DMS153 treated with DMSO at 0.1 percent for 48 hours (cell line): Measurements from ENCODE around the gene D2HGDH.
"Not testable (repeated sequence)": the region's sequence is repeated elsewhere in the genome, so short reads cannot be mapped to it uniquely, and the experiment has no call there.

ENCODE experiments used
- DNase-seq: peaks from one replicate; lab custom pipeline; 2025; ENCODE audit not compliant: unreplicated experiment; lab: John Stamatoyannopoulos, UW

Gene D2HGDH

DNA sequence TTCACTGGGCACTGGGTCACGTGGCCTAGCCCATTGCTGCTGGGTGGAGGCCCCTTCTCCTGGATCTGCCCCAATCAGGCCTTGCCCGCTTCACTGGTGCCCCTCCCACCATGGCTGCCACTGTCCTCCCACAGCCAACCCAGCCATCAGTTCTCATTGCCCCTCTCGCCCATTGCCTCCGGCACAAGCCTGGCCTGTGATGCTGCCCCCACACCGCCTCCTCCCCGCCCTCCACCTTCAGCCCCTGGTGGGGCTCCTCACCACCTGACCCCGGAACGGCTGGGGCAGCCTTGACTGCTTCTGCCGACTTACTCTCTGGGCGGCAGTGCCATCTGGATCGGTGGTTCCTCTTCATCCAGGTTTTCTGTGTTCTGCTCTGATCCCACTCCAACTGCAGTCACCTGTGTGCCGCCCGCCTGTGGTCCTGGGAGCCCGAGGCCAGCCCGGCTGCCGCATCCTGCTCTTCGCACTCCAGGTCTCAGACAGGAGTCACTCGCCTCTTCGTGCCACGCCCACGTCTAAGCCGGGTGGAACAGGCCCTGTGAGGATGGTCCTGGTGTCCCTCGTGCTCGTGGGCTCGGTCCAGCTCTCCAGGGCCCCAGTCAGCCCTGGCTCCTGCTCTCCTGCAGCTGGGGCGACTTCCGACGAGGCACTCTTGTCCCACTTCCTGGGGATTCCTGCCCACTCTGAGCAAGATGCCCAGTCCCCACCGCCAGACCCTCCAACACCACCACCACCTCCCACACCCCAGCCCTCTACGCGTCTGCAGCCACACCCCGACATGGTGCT is 14.2 kb downstream of the D2HGDH start:
- no peak for DNase-seq

DNA sequence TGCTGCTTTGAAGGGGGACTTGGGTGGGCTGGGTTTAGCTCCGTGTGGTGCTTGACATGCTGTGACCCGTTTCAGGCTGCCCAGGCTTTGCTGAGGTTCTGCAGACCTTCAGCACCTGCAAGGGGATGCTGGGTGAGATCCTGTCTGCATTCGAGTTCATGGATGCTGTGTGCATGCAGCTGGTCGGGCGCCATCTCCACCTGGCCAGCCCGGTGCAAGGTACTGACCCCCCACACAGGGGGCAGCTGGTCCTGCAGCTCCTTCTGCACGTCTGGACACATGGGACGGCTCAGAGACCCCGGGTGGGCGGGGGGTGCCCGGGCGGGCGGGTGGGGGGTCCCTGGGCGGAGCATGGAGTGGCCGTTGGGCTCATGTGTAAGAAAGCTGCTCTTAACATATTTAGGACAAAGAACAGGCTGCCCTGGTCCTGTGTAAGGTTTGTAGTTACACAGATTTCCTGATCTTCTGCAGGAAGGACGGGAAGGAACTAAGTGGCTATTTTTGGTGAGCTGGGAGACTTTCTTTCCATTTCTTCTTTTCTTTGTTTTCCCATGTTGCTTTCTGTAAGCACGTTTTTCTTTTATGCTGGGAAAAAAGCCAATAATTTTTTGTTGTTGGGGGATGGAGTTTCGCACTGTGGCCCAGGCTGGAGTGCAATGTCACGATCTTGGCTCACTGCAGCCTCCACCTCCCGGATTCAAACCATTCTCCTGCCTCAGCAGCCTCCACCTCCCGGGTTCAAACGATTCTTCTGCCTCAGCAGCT is 15.8 kb downstream of the D2HGDH start:
- DNase-seq: no peak

DNA sequence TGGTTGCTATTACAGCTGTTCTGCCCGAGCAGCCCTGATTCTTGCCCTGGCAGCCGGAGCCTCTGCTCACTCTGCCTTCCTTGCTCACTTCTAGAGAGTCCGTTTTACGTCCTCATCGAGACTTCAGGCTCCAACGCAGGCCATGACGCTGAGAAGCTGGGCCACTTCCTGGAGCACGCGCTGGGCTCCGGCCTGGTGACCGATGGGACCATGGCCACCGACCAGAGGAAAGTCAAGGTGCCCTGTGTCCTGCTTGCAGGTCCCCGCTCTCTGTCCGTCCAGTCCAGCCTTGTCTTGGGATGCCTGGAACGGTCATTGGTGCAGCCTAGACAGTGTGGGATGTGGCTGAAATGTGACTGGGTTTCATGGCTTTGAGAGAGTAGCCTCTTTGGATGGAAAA is 16.7 kb downstream of the D2HGDH start:
- no peak for DNase-seq

DNA sequence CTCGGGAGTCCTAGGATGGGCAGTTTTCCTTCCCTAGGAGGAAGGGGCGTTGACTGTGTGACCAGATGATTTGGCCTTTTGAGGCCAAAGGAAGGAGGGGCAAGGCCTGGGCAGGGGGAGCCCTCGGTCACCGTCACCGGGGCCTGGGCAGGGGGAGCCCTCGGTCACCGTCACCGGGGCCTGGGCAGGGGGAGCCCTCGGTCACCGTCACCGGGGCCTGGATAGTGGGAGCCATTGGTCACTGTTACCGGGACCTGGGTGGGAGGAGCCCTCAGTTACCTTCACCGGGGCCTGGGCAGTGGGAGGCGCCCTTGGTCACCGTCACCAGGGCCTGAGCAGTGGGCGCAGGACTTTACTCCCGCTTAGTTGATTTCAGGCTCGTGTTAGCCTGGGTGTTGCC is 17.3 kb downstream of the D2HGDH start:
- no peak for DNase-seq

DNA sequence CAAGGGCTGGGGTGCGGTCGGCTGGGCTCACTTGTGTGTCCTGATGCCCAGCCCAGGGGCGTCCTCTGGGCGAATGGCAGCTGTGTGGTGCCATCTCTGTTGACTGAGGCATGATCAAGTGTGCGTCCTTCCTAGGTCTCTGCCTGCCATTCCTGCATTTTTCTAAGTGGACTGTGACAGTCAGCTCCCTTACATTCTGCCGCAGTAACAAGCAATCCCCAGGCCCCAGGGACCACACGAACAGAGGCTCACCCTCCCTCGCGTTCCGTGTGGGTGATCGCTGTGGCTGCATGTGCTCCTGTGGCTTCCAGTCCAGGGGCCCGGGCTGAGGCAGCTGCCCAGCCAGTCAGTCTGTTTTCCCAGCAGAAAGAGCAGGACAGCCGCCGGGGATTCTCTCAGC is 17.8 kb downstream of the D2HGDH start:
- DNase-seq: no peak

DNA sequence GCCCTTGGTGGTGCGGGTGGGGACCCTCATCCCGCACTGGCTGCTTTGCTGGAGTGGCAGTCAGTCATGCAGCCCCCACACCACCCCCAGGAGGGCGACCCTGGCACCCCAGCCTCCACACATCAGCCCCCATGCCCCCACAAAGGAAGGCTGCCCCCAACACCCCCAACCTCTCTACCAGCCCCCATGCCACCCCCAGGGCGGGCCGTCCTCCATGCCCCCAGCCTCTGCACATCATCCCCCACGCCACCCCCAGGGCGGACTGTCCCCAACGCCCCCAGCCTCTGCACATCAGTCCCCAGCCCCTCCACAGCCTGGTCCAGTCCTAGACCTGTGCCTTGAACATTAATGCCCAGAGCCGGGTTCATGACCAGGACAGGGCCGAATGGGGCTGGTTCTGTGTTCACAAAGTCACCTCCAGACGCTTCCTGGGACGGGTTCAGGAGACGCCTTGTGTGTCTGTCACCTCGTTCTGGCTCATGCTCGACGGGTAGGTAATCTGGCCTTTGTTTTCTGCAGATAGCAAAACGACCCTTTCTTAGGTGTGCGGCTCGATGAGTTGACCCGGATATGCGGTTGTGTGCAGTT is 18.4 kb downstream of the D2HGDH start:
- DNase-seq: no peak

DNA sequence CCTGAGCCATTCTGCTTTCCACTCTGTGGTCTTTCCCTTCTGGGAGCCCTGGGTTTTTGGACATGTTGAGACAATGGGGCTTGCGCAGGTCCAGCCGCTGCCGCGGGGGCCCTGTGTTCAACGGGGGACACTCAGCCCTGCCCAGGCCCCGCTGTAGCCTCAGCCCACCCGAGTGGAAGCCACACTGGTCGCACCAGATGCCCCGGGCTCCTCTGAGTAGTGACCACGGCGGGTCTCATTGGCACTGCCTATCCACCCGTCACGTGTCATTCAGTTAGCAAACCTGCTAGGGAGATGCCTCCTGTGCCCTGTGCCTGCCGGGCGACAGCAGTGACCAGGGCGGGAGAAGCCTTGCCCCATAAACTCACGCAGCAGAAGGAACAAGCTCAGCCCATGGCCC is 19.1 kb downstream of the D2HGDH start:
- no peak for DNase-seq

DNA sequence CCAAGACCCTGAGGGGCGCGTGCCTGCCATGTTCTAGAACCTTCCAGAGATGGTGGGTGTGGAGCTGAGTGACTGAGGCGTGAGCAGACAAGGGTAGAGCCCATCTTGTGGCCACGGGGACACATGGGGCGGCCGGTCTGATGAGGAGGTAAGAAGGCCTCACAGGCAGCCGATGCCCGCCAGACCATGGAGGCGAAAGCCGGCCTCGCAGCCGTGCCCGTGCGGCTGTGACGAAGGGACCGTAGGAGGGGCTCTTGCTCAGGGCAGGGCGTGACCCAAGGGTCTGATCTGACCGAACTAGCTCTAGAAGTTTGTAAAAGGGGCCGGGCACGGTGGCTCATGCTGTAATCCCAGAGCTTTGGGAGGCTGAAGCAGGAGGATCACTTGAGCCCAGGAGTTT is 19.6 kb downstream of the D2HGDH start:
- no peak for DNase-seq

DNA sequence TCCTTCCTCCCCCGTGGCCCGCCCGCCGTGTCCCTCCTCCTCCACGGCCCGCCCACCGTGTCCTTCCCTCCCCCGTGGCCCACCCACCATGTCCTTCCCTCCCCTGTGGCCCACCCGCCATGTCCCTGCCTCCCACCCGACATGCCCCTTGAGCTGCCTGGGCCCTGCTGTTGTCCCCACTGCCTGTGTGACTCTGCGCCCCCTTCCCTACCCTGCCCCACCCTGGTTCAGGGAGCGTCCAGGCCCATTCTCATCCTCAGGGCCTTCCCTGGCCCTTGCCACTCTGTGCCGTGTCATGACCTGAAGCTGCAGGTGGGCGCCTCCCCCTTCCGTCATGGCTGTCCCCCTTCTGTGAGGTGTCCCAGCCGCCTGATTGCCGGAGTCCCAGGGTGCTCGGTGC is 20.7 kb downstream of the D2HGDH start:
- no peak for DNase-seq

DNA sequence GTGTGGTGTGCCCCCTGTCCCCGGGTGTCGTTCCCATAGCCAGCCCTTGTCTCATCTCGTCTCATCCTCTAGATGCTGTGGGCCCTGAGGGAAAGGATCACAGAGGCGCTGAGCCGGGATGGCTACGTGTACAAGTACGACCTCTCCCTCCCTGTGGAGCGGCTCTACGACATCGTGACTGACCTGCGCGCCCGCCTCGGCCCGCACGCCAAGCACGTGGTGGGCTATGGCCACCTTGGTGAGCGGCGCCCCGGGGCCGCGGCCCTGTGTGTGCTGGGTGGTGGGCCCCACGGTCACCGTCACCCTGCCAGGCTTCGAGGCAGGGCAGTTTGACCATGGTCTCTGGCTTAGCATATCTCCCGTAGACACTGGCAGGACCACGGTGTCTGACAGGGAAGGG is 21.3 kb downstream of the D2HGDH start:
- no peak for DNase-seq

DNA sequence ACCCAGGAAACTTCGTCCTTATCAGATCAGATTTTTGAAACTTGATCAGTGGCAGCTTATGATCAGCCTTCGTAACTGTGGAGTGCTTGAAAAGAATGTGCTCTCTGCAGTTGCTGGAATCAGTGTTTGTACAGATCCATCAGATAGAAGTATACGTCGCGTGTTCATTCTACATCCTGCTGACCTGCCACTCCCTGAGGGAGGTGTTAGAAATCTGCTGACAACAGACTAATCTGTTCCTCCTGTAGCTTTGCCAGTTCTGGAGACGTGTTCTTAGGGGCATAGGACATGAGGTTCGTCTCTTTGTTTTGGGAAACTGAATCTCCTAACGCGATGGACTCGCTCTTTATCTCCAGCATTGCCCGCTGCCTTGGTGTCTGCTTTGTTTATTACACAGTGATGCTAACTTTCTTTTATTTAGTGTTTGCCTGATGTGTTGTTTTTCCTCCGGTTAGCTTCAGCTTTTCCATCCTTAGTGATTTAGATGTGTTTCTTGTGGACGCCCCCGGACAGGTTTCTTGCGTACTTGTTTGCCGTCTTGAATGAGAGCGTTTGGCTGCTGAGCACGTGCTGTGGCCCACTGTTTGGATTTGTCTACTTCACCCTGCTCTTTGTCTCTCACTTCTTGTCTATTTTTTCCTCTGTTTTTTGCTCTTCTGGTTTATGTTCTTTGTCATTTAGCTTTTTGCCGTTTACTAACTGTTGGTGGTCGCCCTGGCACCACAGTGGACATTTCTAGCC is 24.8 kb downstream of the D2HGDH start:
- DNase-seq: no peak

DNA sequence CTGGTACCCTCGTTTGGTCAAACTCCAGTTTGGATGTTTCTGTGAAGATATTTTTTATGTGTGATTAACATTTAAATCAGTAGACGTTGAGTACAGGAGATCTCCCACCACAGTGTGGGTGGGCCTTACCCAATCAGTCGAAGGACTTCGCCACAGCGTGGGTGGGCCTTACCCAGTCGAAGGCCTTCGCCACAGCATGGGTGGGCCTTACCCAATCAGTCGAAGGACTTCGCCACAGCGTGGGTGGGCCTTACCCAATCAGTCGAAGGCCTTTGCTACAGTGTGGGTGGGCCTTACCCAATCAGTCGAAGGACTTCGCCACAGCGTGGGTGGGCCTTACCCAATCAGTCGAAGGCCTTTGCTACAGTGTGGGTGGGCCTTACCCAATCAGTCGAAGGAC is 25.5 kb downstream of the D2HGDH start:
- DNase-seq: not testable (repeated sequence)

DNA sequence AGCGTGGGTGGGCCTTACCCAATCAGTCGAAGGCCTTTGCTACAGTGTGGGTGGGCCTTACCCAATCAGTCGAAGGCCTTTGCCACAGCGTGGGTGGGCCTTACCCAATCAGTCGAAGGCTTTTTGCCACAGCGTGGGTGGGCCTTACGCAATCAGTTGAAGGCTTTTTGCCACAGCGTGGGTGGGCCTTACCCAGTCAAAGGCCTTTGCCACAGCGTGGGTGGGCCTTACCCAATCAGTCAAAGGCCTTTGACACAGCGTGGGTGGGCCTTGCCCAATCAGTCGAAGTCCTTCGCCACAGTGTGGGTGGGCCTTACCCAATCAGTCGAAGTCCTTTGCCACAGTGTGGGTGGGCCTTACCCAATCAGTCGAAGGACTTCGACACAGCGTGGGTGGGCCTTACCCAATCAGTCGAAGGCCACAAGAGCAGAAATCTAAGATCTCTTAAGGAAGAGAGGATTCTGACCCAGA is 25.9 kb downstream of the D2HGDH start:
- no peak for DNase-seq

DNA sequence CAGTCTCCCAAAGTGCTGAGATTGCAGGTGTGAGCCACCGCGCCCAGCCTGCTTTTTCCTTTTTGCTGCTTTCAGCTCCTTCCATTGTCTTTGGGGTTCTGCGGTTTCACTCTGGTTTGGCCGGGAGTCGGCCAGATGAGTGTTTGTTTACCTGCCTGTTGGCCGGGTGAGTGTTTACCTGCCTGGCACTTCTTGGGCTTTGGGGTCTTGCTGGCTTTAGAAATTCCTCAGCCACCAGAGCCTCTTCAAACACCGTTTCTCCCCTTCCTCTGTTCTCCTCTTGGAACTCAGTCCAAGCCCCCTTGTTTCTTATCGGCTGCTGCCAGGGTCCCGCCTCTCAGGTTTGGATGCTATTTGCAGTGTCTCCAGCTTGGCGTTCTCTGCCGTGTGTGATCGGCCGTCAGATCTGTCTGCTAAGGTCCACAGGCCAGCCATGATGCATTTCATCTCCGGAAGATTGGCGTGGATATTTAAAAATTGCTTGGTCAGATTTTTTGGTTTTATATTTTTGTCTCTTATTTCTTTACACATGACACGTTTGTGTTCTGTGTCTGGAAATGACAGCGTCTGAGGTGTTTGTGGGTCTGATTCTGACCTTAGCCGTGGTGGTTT is 28.0 kb downstream of the D2HGDH start:
- peak; percentile 71 for DNase-seq

DNA sequence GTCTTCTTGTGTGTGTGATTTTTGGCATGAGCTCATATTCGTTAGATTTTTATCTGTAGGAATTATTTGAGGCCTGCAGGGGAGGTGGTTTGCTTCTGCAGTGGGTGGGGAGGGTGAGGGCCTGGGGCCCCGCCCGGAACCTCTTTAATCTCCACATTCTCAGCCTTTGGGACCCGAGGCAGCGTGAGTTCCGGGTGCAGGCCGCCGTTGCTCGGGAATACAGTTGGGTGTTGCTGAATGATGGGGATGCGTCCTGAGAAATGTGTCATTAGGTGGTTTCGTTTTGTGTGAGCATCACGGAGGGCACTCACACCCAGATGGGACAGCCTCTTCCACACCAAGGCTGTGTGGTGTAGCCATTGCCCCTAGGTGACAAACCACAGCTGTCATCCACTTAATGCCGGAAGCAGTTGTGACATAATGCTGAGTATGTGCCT is 28.5 kb downstream of the D2HGDH start:
- DNase-seq: peak; percentile 17

DNA sequence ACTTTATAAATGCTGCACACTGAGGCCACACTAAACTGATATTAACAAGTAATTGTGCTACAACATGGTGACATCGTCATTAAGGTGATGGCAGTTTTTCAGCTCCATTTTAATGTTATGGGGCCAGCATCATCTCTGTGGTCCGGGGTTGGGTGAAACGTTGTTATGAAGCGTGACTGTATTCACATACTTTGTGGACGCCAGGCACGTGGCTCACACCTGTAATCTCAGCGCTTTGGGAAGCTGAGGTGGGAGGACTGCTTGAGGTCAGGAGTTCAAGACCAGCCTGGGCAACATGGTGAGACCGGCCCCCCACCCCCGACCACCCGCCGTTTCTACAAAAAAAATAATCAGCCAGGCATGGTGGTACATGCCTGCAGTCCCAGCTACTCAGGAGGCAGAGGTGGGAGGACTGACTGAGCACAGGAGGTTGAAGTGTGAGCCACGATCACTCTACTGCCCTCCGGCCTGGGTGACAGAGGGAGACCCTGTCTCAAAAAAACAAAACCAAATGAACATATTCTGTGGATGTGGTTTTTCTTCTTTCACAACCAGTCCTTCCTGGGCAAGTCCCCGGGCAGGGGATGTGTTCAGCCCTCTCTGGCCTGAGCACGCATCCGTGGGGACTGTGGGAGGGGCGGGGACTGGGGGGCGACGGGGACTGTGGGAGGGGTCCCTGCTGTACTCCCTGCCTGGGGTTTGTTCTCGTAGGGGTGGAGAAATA is 29.3 kb downstream of the D2HGDH start:
- DNase-seq: no peak

DNA sequence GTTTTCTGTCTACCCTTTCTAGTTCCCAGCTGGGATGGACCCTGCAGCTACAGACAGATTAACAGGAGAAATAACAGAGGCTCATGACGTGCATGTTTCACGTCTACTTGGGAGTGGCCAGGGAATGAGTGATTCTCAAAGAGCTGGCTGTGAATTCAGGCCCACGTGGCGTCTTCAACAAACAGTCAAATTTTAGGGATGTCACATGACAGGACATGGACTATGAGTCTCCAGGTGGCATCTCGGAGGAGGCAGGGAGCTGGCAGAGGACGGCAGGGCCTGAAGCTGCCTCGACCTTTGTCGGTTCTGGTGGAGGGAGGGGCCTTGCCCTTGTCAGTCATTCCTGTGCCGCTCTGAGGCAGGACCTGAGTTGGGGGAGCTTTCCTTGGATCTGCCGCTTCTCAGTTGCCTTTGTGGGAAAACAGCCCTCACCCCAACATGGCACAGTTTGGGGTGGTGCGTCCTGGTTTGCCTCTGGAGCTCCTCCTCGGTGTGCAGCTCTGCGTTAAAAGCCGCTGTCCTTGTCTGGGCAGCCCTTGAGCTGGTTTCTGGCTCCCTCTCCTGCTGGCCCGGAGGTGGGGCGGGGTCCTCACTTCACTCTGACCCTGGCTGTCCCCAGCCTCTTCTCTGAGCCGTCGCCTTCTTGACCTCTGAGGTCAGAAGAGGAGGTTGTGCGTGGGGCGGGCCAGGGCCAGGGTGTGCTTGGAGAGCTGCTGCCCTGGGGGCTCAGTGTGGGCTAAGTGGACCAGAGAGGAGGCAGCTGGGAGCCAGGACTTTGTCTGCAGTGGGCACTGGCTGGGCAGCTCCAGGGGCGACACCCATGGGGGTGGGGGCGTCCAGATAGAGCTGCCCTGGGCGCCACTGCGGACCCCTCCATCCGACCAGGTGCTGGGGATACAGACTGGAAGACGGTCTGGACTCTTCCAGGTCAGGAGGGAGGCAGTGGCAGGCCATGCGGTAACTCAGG is 30.1 kb downstream of the D2HGDH start:
- DNase-seq: no peak

DNA sequence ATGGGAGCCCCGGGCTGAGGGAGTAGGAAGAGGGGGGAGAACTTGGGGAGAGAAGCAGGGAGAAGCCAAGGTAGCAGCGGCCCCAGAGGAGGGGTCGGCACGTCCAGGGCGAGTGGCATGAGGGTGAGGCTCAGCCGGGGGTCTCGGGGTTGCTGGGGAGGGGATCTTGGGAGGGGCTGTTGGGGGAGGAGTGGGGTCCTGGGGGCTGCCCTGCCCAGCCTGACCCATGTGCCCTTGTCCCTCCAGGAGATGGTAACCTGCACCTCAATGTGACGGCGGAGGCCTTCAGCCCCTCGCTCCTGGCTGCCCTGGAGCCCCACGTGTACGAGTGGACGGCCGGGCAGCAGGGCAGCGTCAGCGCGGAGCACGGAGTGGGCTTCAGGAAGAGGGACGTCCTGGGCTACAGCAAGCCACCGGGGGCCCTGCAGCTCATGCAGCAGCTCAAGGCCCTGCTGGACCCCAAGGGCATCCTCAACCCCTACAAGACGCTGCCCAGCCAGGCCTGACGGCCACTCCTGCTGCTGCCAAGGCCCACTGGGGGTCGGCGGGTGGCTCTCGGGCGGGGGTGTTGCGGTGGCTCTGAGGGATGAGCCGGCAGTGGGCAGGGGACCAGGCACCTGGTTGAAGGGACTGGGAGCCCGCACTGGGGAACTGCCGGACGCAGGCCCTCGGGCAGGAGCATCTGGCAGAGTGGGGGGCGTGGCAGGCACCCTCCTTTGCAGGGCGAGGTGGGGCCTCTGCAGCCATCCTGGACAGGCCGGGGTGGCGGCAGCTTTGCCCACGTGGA is 33.2 kb downstream of the D2HGDH start:
- no peak for DNase-seq
